ENCODE results near the gene FOXK2.

FOXK2 gene

GRCh38 chr17:82653651-82654528 is 134.4 kb downstream of the FOXK2 start:
- no peak for DNase-seq
- intact Hi-C loops (cut with DNase I; ENCODE audit: low total_unique reads): no loop called here
- no peak for TF ChIP-seq CTCF (IDR thresholded peaks at IDR 0.05)
- peaks cover 5 to 33% (median 29%) of the 10 kb centered on the region in 3 donors for H3K36me3 ChIP-seq
- peaks cover 0 to 7% (median 3%) of the 10 kb centered on the region in 4 donors for H3K4me1 ChIP-seq
- no peak overlapping the region for H3K4me3 ChIP-seq
- no peak overlapping the region for H3K27ac ChIP-seq
- no peaks in the 10 kb centered on the region for H3K9me3 ChIP-seq
- H3K27me3 ChIP-seq: no peaks in the 10 kb centered on the region
